ENCODE results near the gene RECQL5. TPM values are rescaled to one million over a fixed set of nuclear protein-coding genes. Genes with fewer than 3 reads are reported as not detected.
"Not testable (repeated sequence)": the region's sequence is repeated elsewhere in the genome, so short reads cannot be mapped to it uniquely, and the experiment has no call there.

The RECQL5 gene
- total RNA-seq, 4 donors from 2014 or later: 6.3 to 14.7 (median 11.9) TPM

DNA sequence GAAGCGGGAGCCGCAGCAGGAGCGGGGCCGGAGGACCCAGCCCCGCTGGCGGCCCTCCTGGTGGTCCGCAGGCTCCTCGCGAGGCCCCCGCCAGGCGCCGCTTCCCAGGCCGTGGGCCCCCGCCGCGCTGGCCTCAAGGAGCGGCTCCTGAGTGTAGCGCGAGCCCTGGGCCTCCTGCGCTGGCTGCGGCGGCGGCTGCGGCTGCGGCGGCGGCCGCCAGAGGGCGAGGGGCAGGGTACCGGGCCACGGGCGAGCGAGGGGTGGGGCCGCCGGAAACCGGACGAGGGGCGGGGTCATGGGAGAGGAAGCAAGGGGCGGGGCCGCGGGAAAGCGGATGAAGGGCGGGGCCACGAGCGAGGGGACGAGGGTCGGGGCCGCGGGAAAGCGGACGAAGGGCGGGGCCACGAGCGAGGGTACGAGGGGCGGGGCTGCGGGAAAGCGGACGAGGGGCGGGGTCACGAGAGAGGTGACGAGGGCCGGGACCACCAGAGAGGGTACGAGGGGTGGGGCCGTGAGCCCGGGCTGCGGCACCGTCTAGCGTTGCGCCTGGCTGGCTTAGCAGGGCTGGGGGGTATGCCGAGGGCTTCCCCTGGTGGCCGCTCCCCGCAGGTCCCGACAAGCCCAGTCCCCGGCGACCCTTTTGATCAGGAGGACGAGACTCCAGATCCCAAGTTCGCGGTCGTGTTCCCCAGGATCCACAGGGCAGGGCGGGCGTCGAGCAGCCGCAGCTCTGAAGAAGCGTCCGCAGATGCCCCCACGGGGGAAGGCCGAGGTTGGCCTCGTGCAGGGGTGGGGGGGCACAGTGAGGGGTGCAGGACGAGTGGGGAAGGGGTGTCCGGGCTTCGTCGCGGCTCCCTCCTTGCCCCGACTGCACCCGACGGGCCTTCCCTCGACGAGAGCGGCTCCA lies 77.7 kb downstream of the RECQL5 start:
- TF ChIP-seq EP300 (IDR thresholded peaks at IDR 0.05) (no peak), POLR2AphosphoS5 (IDR thresholded peaks at IDR 0.05) (peak; percentile 58 to 69), POLR2A (IDR thresholded peaks at IDR 0.05; ENCODE audit: low read depth) (no peak)
- TF ChIP-seq, protein P1, sequence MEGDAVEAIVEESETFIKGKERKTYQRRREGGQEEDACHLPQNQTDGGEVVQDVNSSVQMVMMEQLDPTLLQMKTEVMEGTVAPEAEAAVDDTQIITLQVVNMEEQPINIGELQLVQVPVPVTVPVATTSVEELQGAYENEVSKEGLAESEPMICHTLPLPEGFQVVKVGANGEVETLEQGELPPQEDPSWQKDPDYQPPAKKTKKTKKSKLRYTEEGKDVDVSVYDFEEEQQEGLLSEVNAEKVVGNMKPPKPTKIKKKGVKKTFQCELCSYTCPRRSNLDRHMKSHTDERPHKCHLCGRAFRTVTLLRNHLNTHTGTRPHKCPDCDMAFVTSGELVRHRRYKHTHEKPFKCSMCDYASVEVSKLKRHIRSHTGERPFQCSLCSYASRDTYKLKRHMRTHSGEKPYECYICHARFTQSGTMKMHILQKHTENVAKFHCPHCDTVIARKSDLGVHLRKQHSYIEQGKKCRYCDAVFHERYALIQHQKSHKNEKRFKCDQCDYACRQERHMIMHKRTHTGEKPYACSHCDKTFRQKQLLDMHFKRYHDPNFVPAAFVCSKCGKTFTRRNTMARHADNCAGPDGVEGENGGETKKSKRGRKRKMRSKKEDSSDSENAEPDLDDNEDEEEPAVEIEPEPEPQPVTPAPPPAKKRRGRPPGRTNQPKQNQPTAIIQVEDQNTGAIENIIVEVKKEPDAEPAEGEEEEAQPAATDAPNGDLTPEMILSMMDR (IDR thresholded peaks at IDR 0.05): peak; percentile 84 to 92 (median 89)
- Histone ChIP-seq H3K27ac (replicated peaks in 1 of 4) (peak overlapping the region; percentile 86 to 95 (median 90)), H3K4me3 (peak overlapping the region; percentile 62 to 79 (median 68)), H3K4me1 (peaks cover 15 to 37% (median 34%) of the 10 kb centered on the region in 4 donors), H3K36me3 (peaks cover 0 to 8% (median 0%) of the 10 kb centered on the region in 4 donors), H3K27me3 (peaks cover 0 to 11% (median 5%) of the 10 kb centered on the region in 4 donors), H3K9me3 (no peaks in the 10 kb centered on the region)
- DNase-seq (ENCODE audit: extremely low spot score): peak; percentile 97
- 1% methylated on average over 60 of the region's 100 CpGs for WGBS
- intact Hi-C loops (cut with DNase I): loop anchor here (2.0 to 10.0 kb wide), 3 partner anchors 43 to 264 kb away; partner anchors contain the start of gene SMIM5

DNA sequence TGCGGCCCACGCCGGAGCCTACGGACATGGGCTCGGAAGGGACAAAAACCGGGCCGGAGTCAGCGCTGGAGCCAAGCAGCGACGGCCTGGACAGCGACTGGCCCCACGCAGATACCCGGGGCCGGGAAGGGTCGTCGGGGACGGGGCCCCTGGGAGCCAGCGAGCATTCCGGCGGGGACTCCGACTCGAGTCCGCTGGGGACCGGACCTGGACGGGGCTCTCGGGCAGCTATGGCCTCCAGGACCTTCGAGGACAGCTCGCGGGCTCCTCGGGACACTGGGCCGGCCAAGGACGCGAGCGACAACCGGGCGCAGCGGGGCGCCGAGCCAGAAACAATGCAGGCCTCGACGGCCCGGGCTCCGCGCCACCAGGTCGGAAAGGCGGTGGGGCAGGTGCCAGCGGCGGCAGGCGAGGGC lies 78.3 kb downstream of the RECQL5 start:
- peak overlapping the region; percentile 86 to 95 (median 90) for H3K27ac ChIP-seq (replicated peaks in 1 of 4)
- no peak for TF ChIP-seq POLR2AphosphoS5 (IDR thresholded peaks at IDR 0.05)
- TF ChIP-seq, protein P1 (IDR thresholded peaks at IDR 0.05): no peak
- TF ChIP-seq POLR2A (IDR thresholded peaks at IDR 0.05; ENCODE audit: low read depth): no peak
- no peak for TF ChIP-seq EP300 (IDR thresholded peaks at IDR 0.05)
- H3K36me3 ChIP-seq: peaks cover 0 to 8% (median 0%) of the 10 kb centered on the region in 4 donors
- H3K4me3 ChIP-seq: peak overlapping the region; percentile 62 to 79 (median 68)
- no peaks in the 10 kb centered on the region for H3K9me3 ChIP-seq
- DNase-seq (ENCODE audit: extremely low spot score): no peak
- peaks cover 15 to 37% (median 34%) of the 10 kb centered on the region in 4 donors for H3K4me1 ChIP-seq
- WGBS: 24% methylated on average over 5 of the region's 49 CpGs
- intact Hi-C loops (cut with DNase I): loop anchor here (2.0 to 10.0 kb wide), 3 partner anchors 44 to 264 kb away; partner anchors contain the start of gene SMIM5
- H3K27me3 ChIP-seq: peaks cover 0 to 11% (median 5%) of the 10 kb centered on the region in 4 donors

DNA sequence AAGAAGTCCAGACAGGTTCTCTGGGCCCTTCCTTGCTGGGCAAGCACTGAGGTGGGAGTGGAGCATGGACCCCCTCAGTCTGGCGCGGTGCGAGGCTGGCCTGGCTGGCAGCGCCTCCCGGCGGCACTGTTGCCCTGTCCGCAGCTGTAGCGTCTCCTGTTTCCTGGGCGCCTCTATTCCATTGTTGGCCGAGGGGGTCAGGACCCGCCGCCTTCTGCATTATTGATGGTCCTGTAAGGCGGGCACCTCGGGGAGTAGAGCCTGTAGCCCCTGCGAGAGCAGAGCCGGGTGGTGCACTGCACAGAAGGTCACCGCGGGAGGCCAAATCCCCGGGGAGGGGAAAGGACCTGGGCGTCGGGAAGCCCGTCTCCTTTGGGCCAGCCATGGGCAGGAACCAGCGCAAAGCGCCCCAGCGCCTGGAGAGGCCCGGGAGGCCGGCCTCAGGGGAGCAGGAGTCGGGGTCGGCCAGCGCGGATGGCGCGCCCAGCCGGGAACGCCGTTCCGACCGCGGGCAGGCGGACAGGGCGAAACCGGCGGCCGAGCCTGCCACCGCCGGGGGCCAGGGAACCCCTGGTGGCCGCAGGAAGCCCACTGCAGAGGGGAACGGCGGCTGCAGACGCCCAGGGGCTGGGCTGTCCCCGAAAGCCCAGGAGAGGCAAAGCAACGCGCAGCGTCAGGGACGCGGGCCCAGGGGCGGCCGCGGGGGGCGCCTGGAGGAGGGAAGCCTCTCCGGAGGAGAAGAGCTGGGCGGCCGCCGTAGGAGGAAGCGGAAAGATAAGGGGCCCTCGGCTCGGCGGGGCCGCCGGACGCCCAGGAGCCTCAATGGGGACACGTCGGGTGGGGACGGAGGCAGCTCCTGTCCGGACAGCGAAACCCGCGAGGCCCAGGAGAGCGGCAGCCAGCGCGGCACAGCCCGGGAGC lies 79.0 kb downstream of the RECQL5 start, which contains the start of gene MYO15B:
Gene MYO15B, plus strand, starts transcription at position 126 of the 921 bp plus-strand sequence. Its CDS starts 258 bp downstream, at position 384.
- no peaks in the 10 kb centered on the region for H3K9me3 ChIP-seq
- H3K4me1 ChIP-seq: peaks cover 15 to 37% (median 34%) of the 10 kb centered on the region in 4 donors
- intact Hi-C loops (cut with DNase I): loop anchor here (2.0 to 10.0 kb wide), 3 partner anchors 44 to 263 kb away; partner anchors contain the start of gene SMIM5
- H3K4me3 ChIP-seq: peak within 1 kb of the TSS; percentile 62 to 79 (median 68)
- 10% methylated on average over 37 of the region's 82 CpGs for WGBS
- peak within 1 kb of the TSS; percentile 86 to 95 (median 90) for H3K27ac ChIP-seq (replicated peaks in 1 of 4)
- H3K27me3 ChIP-seq: peaks cover 0 to 11% (median 5%) of the 10 kb centered on the region in 4 donors
- TF ChIP-seq, protein P1 (IDR thresholded peaks at IDR 0.05): peak; percentile 15 to 43 (median 28)
- TF ChIP-seq POLR2AphosphoS5 (IDR thresholded peaks at IDR 0.05) (peak; percentile 30 to 53), POLR2A (IDR thresholded peaks at IDR 0.05; ENCODE audit: low read depth) (no peak)
- DNase-seq (ENCODE audit: extremely low spot score): no peak
- H3K36me3 ChIP-seq: peaks cover 0 to 8% (median 0%) of the 10 kb centered on the region in 4 donors

DNA sequence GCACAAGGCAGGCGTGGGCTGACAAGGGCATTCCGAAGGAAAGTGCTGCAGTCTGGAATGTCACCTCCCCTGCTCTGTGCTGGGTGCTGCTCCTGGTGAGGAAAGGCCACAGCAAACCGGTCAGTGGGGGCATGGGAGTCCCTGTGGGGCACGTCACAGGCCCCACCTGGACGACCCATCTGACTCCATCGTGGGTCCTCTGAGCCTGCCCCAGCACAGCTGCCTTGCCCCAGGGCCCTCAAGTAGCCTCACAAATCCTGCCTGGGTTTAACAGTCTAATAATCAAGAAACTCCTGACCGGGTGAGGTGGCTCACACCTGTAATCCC lies 82.1 kb downstream of the RECQL5 start:
- Histone ChIP-seq H3K4me1 (peaks cover 12 to 27% (median 25%) of the 10 kb centered on the region in 4 donors), H3K27ac (replicated peaks in 1 of 4) (no peak overlapping the region), H3K9me3 (no peaks in the 10 kb centered on the region), H3K4me3 (no peak overlapping the region), H3K36me3 (no peaks in the 10 kb centered on the region), H3K27me3 (peaks cover 0 to 11% (median 5%) of the 10 kb centered on the region in 4 donors)
- 100% methylated on average over 2 of the region's 7 CpGs for WGBS
- TF ChIP-seq EP300 (IDR thresholded peaks at IDR 0.05) (no peak), POLR2A (IDR thresholded peaks at IDR 0.05; ENCODE audit: low read depth) (no peak), POLR2AphosphoS5 (IDR thresholded peaks at IDR 0.05) (no peak)
- TF ChIP-seq, protein P1 (IDR thresholded peaks at IDR 0.05): no peak
- DNase-seq (ENCODE audit: extremely low spot score): no peak
- intact Hi-C loops (cut with DNase I): loop anchor here (5.0 to 10.0 kb wide), 2 partner anchors 47 to 260 kb away; partner anchors contain the start of gene SMIM5

DNA sequence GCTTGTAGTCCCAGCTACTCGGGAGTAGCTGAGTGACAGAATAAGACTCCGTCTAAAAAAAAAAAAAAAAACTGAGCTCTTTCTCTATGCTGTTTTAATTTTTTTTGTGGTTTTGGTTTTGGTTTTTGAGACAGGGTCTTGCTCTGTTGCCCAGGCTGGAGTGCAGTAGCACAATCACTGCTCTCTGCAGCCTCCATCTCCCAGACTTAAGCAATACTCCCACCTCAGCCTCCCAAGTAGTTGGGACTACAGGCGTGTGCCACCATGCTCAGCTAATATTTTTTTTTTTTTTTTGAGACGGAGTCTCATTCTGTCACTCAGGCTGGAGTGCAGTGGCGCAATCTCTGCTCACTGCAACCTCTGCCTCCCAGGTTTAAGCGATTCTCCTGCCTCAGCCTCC lies 83.8 kb downstream of the RECQL5 start:
- intact Hi-C loops (cut with DNase I): loop anchor here (10.0 kb wide), 1 partner anchor 258 kb away; no protein-coding TSS in a partner anchor
- not testable (repeated sequence) for H3K27ac ChIP-seq (replicated peaks in 1 of 4); H3K4me3 ChIP-seq; H3K27me3 ChIP-seq; H3K9me3 ChIP-seq; H3K36me3 ChIP-seq; DNase-seq (ENCODE audit: extremely low spot score)
- WGBS: 85% methylated on average over 6 of the region's 6 CpGs
- H3K4me1 ChIP-seq: peaks cover 12 to 17% (median 14%) of the 10 kb centered on the region in 4 donors

Measured in esophagus muscularis mucosa (tissue), 4 donors.